Caco-2 (cell line): ENCODE measurements around the gene MSMO1. TPM values are rescaled to one million over a fixed set of nuclear protein-coding genes. Genes with fewer than 3 reads are reported as not detected.

Source experiments
- BruUV-seq: library from RNA; stranded (reverse); fragments of 400-500 nt; replicated peaks from 2 replicates; lab custom pipeline; 2021; lab: Mats Ljungman, UMichigan
- CTCF ChIA-PET: fragments of 300-600 bp; sonication (Branson Sonifier 250); formaldehyde crosslinking; loops from one replicate; lab custom pipeline; 2022; ENCODE audit warnings: antibody characterized with exemption; lab: Charles Lee
- POLR2A ChIA-PET: fragments of 300-600 bp; sonication (Branson Sonifier 250); formaldehyde crosslinking; loops from one replicate; lab custom pipeline; 2022; ENCODE audit warnings: antibody characterized with exemption; lab: Charles Lee
- DNase-seq, 2 experiments: peaks; one replicate each; pipeline versions ENCODE4 v3.0.0 to v3.0.0-alpha.2; 2020 to 2022
- H3K27me3 ChIP-seq: replicated peaks from 2 replicates; pipeline ENCODE4 v1.6.0; 2011; ENCODE audit warnings: low read length; ENCODE audit not compliant: control insufficient read depth, insufficient read depth
- H3K36me3 ChIP-seq: 2 replicates; pipeline ENCODE4 v1.5.1; 2011; ENCODE audit warnings: low read length; ENCODE audit not compliant: control insufficient read depth, insufficient read depth
- H3K4me1 ChIP-seq: fragments of 250-450 bp; sonication (Bioruptor Pico); 2 replicates; pipeline ENCODE4 v1.5.1; 2020; ENCODE audit warnings: mild to moderate bottlenecking
- H3K4me3 ChIP-seq: 2 replicates; pipeline ENCODE4 v1.5.1; 2011; ENCODE audit warnings: low read depth, mild to moderate bottlenecking, control low read depth, low read length
- H3K9me3 ChIP-seq: fragments of 250-450 bp; sonication (Bioruptor Pico); 2 replicates; pipeline ENCODE4 v1.5.1; 2020; ENCODE audit warnings: mild to moderate bottlenecking, moderate library complexity
- H3K27ac Mint-ChIP-seq: one replicate; pipeline ENCODE4 v1.8.0; 2022; ENCODE audit warnings: mixed read lengths; ENCODE audit not compliant: unreplicated experiment
- H3K27me3 Mint-ChIP-seq: one replicate; pipeline ENCODE4 v1.8.0; 2022; ENCODE audit warnings: mixed read lengths; ENCODE audit not compliant: insufficient read depth, unreplicated experiment
- H3K36me3 Mint-ChIP-seq: one replicate; pipeline ENCODE4 v1.8.0; 2022; ENCODE audit warnings: mild to moderate bottlenecking, mixed read lengths; ENCODE audit not compliant: insufficient read depth, unreplicated experiment
- H3K4me1 Mint-ChIP-seq: one replicate; pipeline ENCODE4 v1.8.0; 2022; ENCODE audit warnings: low read depth, mixed read lengths; ENCODE audit not compliant: unreplicated experiment
- H3K4me3 Mint-ChIP-seq: one replicate; pipeline ENCODE4 v1.8.0; 2022; ENCODE audit warnings: mild to moderate bottlenecking, moderate library complexity, mixed read lengths; ENCODE audit not compliant: unreplicated experiment
- H3K9me3 Mint-ChIP-seq: one replicate; pipeline ENCODE4 v1.8.0; 2022; ENCODE audit warnings: mixed read lengths; ENCODE audit not compliant: unreplicated experiment
- intact Hi-C: fragments of 100-400 bp; cut with micrococcal nuclease; formaldehyde crosslinking; loops from one replicate; pipeline ENCODE4 v1.10.0; 2022; ENCODE audit not compliant: unreplicated experiment
- total RNA-seq: library from RNA; stranded (reverse); gene quantifications from 2 replicates; pipeline ENCODE4 v1.2.3, GENCODE V29; 2022
- TF ChIP-seq, protein P1 (sequence below), 2 experiments: fragments of 200-600 bp in 1 of 2; IDR thresholded peaks; 1 replicate in 1 of 2; 2 replicates in 1 of 2; pipeline versions ENCODE4 v1.5.1 to v1.8.0; 2011 to 2022; ENCODE audit warnings: antibody characterized with exemption in 1 of 2, control low read depth in 1 of 2, inconsistent platforms in 1 of 2, low read depth in 1 of 2, low read length in 1 of 2, mild to moderate bottlenecking in 1 of 2, moderate library complexity in 1 of 2; ENCODE audit not compliant: insufficient read depth in 1 of 2, severe bottlenecking in 1 of 2, unreplicated experiment in 1 of 2

MSMO1 gene
- total RNA-seq, 1 experiment from 2014 or later, result 91.1 TPM

DNA sequence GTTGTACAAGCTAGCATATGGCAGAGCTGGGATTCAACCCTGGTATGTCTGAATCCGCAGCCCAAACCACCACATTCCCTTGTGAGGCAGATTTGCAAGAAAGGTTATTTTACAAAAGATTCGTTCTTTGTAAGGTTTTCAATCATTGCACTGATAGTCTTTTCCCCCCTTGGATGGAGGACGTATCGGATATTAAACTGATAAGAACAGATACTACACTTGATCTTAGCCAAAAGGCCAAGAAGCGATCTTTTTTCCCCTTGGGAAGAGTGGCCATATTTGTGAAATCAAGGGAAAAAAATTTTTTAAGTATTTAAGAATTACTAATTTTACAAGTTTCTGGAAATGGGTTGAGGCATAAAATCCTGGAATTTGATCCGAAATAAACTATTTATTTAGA, 34.4 kb upstream of the MSMO1 start:
- no TSS peak for BruUV-seq
- intact Hi-C loops, result no loop called here
- DNase-seq, result no peak
- Histone ChIP-seq H3K4me3 (no peak overlapping the region), H3K36me3 (no peaks in the 10 kb centered on the region), H3K9me3 (no peaks in the 10 kb centered on the region), H3K27me3 (no peaks in the 10 kb centered on the region), H3K4me1 (no peaks in the 10 kb centered on the region)
- no peaks in the 10 kb centered on the region for H3K9me3 Mint-ChIP-seq
- TF ChIP-seq, protein P1, sequence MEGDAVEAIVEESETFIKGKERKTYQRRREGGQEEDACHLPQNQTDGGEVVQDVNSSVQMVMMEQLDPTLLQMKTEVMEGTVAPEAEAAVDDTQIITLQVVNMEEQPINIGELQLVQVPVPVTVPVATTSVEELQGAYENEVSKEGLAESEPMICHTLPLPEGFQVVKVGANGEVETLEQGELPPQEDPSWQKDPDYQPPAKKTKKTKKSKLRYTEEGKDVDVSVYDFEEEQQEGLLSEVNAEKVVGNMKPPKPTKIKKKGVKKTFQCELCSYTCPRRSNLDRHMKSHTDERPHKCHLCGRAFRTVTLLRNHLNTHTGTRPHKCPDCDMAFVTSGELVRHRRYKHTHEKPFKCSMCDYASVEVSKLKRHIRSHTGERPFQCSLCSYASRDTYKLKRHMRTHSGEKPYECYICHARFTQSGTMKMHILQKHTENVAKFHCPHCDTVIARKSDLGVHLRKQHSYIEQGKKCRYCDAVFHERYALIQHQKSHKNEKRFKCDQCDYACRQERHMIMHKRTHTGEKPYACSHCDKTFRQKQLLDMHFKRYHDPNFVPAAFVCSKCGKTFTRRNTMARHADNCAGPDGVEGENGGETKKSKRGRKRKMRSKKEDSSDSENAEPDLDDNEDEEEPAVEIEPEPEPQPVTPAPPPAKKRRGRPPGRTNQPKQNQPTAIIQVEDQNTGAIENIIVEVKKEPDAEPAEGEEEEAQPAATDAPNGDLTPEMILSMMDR (IDR thresholded peaks at IDR 0.05; ENCODE audit: insufficient read depth in 1 of 2, low read depth in 1 of 2, low read length in 1 of 2, severe bottlenecking in 1 of 2, unreplicated experiment in 1 of 2), result no peak
- H3K4me3 Mint-ChIP-seq, result no peak overlapping the region
- no peaks in the 10 kb centered on the region for H3K27me3 Mint-ChIP-seq
- no peaks in the 10 kb centered on the region for H3K4me1 Mint-ChIP-seq
- ChIA-PET POLR2A (no interaction called here), CTCF (no interaction called here)
- H3K27ac Mint-ChIP-seq, result no peak overlapping the region
- peaks cover 1% of the 10 kb centered on the region for H3K36me3 Mint-ChIP-seq

DNA sequence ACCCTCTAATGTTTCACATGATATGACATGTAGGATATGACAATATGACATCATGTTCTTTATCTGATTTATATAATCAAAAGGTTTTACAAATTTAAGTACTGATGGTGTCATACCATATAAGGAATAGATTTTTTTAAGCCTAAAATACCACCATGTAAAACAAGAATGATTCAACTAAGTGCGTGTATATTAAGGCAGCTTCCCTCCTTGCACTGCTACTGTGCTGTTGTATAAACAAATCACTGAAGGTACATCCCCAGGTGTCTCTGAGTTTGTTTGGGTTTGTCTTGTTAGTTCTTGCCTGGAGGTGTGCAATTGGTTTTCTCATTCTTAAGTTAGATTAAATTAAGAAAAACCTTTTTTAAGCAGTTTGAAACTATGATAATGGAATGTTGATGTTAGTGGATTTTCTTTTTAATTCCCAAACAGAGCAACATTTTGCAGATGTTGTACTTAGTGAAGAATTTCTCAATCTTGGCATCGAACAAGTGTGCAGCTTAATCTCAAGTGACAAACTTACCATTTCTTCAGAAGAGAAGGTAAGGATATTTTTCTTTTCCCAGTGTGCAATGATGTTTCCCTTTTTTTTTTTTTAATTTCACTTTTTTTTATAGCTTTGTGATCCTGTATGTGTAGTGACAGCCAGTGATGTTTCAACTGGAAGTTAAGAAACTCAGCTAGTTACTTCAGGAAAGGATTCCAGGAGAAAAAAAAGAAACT, 33.4 kb upstream of the MSMO1 start:
- Mint-ChIP-seq H3K27me3 (no peaks in the 10 kb centered on the region), H3K4me1 (no peaks in the 10 kb centered on the region), H3K27ac (no peak overlapping the region), H3K9me3 (no peaks in the 10 kb centered on the region), H3K36me3 (peaks cover 7% of the 10 kb centered on the region), H3K4me3 (no peak overlapping the region)
- ChIA-PET POLR2A (interaction anchor here (0.6 kb wide), 1 partner anchor 121 kb away, joined by 3 read pairs; no protein-coding TSS in a partner anchor), CTCF (no interaction called here)
- intact Hi-C loops, result no loop called here
- Histone ChIP-seq H3K9me3 (no peaks in the 10 kb centered on the region), H3K36me3 (no peaks in the 10 kb centered on the region), H3K4me1 (no peaks in the 10 kb centered on the region), H3K4me3 (no peak overlapping the region), H3K27me3 (no peaks in the 10 kb centered on the region)
- BruUV-seq, result no TSS peak
- TF ChIP-seq, protein P1 (IDR thresholded peaks at IDR 0.05; ENCODE audit: insufficient read depth in 1 of 2, low read depth in 1 of 2, low read length in 1 of 2, severe bottlenecking in 1 of 2, unreplicated experiment in 1 of 2), result no peak
- no peak for DNase-seq

DNA sequence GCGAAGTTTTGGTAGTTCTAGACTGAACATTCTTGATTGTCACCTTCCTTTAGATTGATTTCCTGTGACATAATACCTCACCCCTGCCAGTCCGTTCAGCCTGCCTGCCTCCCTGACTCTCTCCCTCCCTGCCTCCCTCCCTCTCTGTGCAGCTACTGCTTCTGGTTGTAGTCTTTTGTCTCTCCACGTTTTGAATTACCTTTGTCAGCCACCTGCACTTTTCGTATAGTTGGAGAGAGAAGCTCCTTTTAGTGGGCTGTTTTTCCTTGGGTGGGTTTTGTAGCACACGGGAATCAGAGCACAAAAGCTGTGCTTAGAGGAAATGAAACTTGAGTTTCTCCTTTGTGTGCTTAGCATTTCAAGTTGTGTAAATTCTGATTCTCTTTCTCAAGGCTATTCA, 32.6 kb upstream of the MSMO1 start:
- no peak overlapping the region for H3K4me3 Mint-ChIP-seq
- intact Hi-C loops, result no loop called here
- CTCF ChIA-PET, result no interaction called here
- no peaks in the 10 kb centered on the region for H3K27me3 ChIP-seq
- no peak overlapping the region for H3K27ac Mint-ChIP-seq
- TF ChIP-seq, protein P1 (IDR thresholded peaks at IDR 0.05; ENCODE audit: insufficient read depth in 1 of 2, low read depth in 1 of 2, low read length in 1 of 2, severe bottlenecking in 1 of 2, unreplicated experiment in 1 of 2), result no peak
- H3K4me1 Mint-ChIP-seq, result no peaks in the 10 kb centered on the region
- peaks cover 7% of the 10 kb centered on the region for H3K36me3 Mint-ChIP-seq
- no peaks in the 10 kb centered on the region for H3K9me3 ChIP-seq
- no peak for DNase-seq
- H3K9me3 Mint-ChIP-seq, result no peaks in the 10 kb centered on the region
- BruUV-seq, result no TSS peak
- H3K4me3 ChIP-seq, result no peak overlapping the region
- H3K27me3 Mint-ChIP-seq, result no peaks in the 10 kb centered on the region
- H3K4me1 ChIP-seq, result no peaks in the 10 kb centered on the region
- POLR2A ChIA-PET, result interaction anchor here (0.6 kb wide), 1 partner anchor 121 kb away, joined by 3 read pairs; no protein-coding TSS in a partner anchor
- H3K36me3 ChIP-seq, result no peaks in the 10 kb centered on the region
